ENCODE results near the gene RTP1.
"Not testable (repeated sequence)": the region's sequence is repeated elsewhere in the genome, so short reads cannot be mapped to it uniquely, and the experiment has no call there.

Gene RTP1

GRCh38 chr3:187167777-187168176 is 29.5 kb upstream of the RTP1 start:
- TF ChIP-seq ZFX (IDR thresholded peaks at IDR 0.05) (no peak), CTCF (conservative IDR thresholded peaks at IDR 0.05) (no peak)
- no peak overlapping the region for H3K27ac ChIP-seq

GRCh38 chr3:187169231-187169960 is 27.9 kb upstream of the RTP1 start:
- no peak for TF ChIP-seq CTCF (conservative IDR thresholded peaks at IDR 0.05)
- no peak for TF ChIP-seq ZFX (IDR thresholded peaks at IDR 0.05)
- no peak overlapping the region for H3K27ac ChIP-seq

- H3K27ac ChIP-seq = not testable (repeated sequence)
Observed at GRCh38 chr3:187170911-187171310, 26.4 kb upstream of the RTP1 start.

GRCh38 chr3:187172929-187173328 is 24.4 kb upstream of the RTP1 start:
- TF ChIP-seq ZFX (IDR thresholded peaks at IDR 0.05) (no peak), CTCF (conservative IDR thresholded peaks at IDR 0.05) (no peak)
- H3K27ac ChIP-seq = no peak overlapping the region

- TF ChIP-seq ZFX (IDR thresholded peaks at IDR 0.05) (no peak), CTCF (conservative IDR thresholded peaks at IDR 0.05) (no peak)
- no peak overlapping the region for H3K27ac ChIP-seq
Observed at GRCh38 chr3:187181454-187182170, 15.7 kb upstream of the RTP1 start.

- H3K27ac ChIP-seq = no peak overlapping the region
- TF ChIP-seq ZFX (IDR thresholded peaks at IDR 0.05) = no peak
Observed at GRCh38 chr3:187183210-187183862, 13.9 kb upstream of the RTP1 start.

GRCh38 chr3:187183903-187184302 is 13.4 kb upstream of the RTP1 start:
- no peak overlapping the region for H3K27ac ChIP-seq
- no peak for TF ChIP-seq CTCF (conservative IDR thresholded peaks at IDR 0.05)
- no peak for TF ChIP-seq ZFX (IDR thresholded peaks at IDR 0.05)

GRCh38 chr3:187185759-187186158 is 11.5 kb upstream of the RTP1 start:
- no peak overlapping the region for H3K27ac ChIP-seq

More at GRCh38 chr3:187185759-187186158, 11.5 kb upstream of the RTP1 start:
- no peak for TF ChIP-seq ZFX (IDR thresholded peaks at IDR 0.05)
- no peak for TF ChIP-seq CTCF (conservative IDR thresholded peaks at IDR 0.05)
